ENCODE results near the gene ICAM1. TPM values are rescaled to one million over a fixed set of nuclear protein-coding genes. Genes with fewer than 3 reads are reported as not detected.

ICAM1 gene
- polyA plus RNA-seq, 1 donor (not counting 4 experiments of a cell fraction or from before 2014, with no cell fraction given), result 0.30 TPM

GRCh38 chr19:10246511-10246910 is 24.4 kb upstream of the ICAM1 start:
- Histone ChIP-seq H3K4me1 (ENCODE audit: control insufficient read depth, extremely low read depth, insufficient read depth, low read length) (peaks cover 7% of the 10 kb centered on the region), H3K36me3 (ENCODE audit: control insufficient read depth in 2 of 2, extremely low read depth in 1 of 2, insufficient read depth in 2 of 2, low read length in 2 of 2) (no peaks in the 10 kb centered on the region), H3K9me3 (ENCODE audit: control insufficient read depth, low read depth, low read length) (no peaks in the 10 kb centered on the region), H3K27ac (ENCODE audit: control insufficient read depth, insufficient read depth, low read length) (no peak overlapping the region), H3K4me2 (ENCODE audit: control insufficient read depth, extremely low read depth, insufficient read depth, low read depth, low read length) (no peak overlapping the region), H3K27me3 (ENCODE audit: control insufficient read depth, extremely low read depth, insufficient read depth, low read length) (no peaks in the 10 kb centered on the region), H3K9ac (ENCODE audit: control insufficient read depth, extremely low read depth, insufficient read depth, low read length) (no peak overlapping the region), H3K79me2 (ENCODE audit: control insufficient read depth, insufficient read depth, low read length) (no peaks in the 10 kb centered on the region), H3K4me3 (ENCODE audit: control insufficient read depth in 2 of 3, extremely low read depth in 1 of 3, insufficient read depth in 2 of 3, low read depth in 1 of 3, low read length in 3 of 3) (no peak overlapping the region), H4K20me1 (ENCODE audit: control insufficient read depth, extremely low read depth, insufficient read depth, low read length) (no peaks in the 10 kb centered on the region), H2AFZ (ENCODE audit: control insufficient read depth, low read length) (no peak overlapping the region), H3K9me1 (ENCODE audit: control insufficient read depth, extremely low read depth, insufficient read depth, low read length) (no peaks in the 10 kb centered on the region)
- no peak for TF ChIP-seq EZH2 (IDR thresholded peaks at IDR 0.05; ENCODE audit: low read length)
- TF ChIP-seq CTCF (optimal IDR thresholded peaks at IDR 0.05 in 1 of 3, IDR thresholded peaks at IDR 0.05 in 1 of 3, conservative IDR thresholded peaks at IDR 0.05 in 1 of 3; ENCODE audit: extremely low read depth in 1 of 3, insufficient read depth in 2 of 3, low read length in 3 of 3), result no peak
- dilution Hi-C loops (cut with MboI; ENCODE audit: extremely low pct_ligation_motif_present, low sequenced_read_pairs), result no loop called here
- FAIRE-seq (no peak), DNase-seq (ENCODE audit: low read depth, low spot score) (no peak)

- H3K4me2 ChIP-seq (ENCODE audit: control insufficient read depth, extremely low read depth, insufficient read depth, low read depth, low read length), result peak within 1 kb of the TSS; percentile 73
- H2AFZ ChIP-seq (ENCODE audit: control insufficient read depth, low read length), result peak within 1 kb of the TSS; percentile 100
- no peaks in the 10 kb centered on the region for H4K20me1 ChIP-seq (ENCODE audit: control insufficient read depth, extremely low read depth, insufficient read depth, low read length)
- peaks cover 12 to 13% of the 10 kb centered on the region in 2 experiments for H3K36me3 ChIP-seq (ENCODE audit: control insufficient read depth in 2 of 2, extremely low read depth in 1 of 2, insufficient read depth in 2 of 2, low read length in 2 of 2)
- dilution Hi-C loops (cut with MboI; ENCODE audit: extremely low pct_ligation_motif_present, low sequenced_read_pairs), result no loop called here
- peaks cover 16% of the 10 kb centered on the region for H3K79me2 ChIP-seq (ENCODE audit: control insufficient read depth, insufficient read depth, low read length)
- H3K9me3 ChIP-seq (ENCODE audit: control insufficient read depth, low read depth, low read length), result no peaks in the 10 kb centered on the region
- H3K27me3 ChIP-seq (ENCODE audit: control insufficient read depth, extremely low read depth, insufficient read depth, low read length), result no peaks in the 10 kb centered on the region
- DNase-seq (ENCODE audit: low read depth, low spot score) (peak; percentile 93), FAIRE-seq (peak; percentile 86)
- H3K4me1 ChIP-seq (ENCODE audit: control insufficient read depth, extremely low read depth, insufficient read depth, low read length), result peaks cover 11% of the 10 kb centered on the region
- no peaks in the 10 kb centered on the region for H3K9me1 ChIP-seq (ENCODE audit: control insufficient read depth, extremely low read depth, insufficient read depth, low read length)
- H3K9ac ChIP-seq (ENCODE audit: control insufficient read depth, extremely low read depth, insufficient read depth, low read length), result peak within 1 kb of the TSS; percentile 91
- H3K27ac ChIP-seq (ENCODE audit: control insufficient read depth, insufficient read depth, low read length), result peak within 1 kb of the TSS; percentile 88
- H3K4me3 ChIP-seq (ENCODE audit: control insufficient read depth in 2 of 3, extremely low read depth in 1 of 3, insufficient read depth in 2 of 3, low read depth in 1 of 3, low read length in 3 of 3), result peak within 1 kb of the TSS; percentile 66 to 98 (median 74)
- TF ChIP-seq CTCF (optimal IDR thresholded peaks at IDR 0.05 in 1 of 3, IDR thresholded peaks at IDR 0.05 in 1 of 3, conservative IDR thresholded peaks at IDR 0.05 in 1 of 3; ENCODE audit: extremely low read depth in 1 of 3, insufficient read depth in 2 of 3, low read length in 3 of 3) (no peak), EZH2 (IDR thresholded peaks at IDR 0.05; ENCODE audit: low read length) (no peak)
These were observed 18.9 kb upstream of the ICAM1 start, which contains the start of gene MRPL4 for GRCh38 chr19:10251792-10252694. TSS of gene MRPL4 (plus strand) at chr19:10252214. CDS start at chr19:10252254, 40 bp downstream.
